Trophoblast cell (in vitro differentiated cells and primary cell): ENCODE results near the gene ANKRD53.
"Not testable (repeated sequence)": the region's sequence is repeated elsewhere in the genome, so short reads cannot be mapped to it uniquely, and the experiment has no call there.

Experiments
- DNase-seq, 2 donors: peaks; one replicate each; pipeline ENCODE4 v3.0.0-alpha.2; 2016
- H2AFZ ChIP-seq: 2 replicates; pipeline ENCODE4 v1.6.1; 2013; ENCODE audit warnings: low read length, moderate library complexity, mild to moderate bottlenecking; ENCODE audit not compliant: insufficient read depth, poor library complexity
- H2AK5ac ChIP-seq: 2 replicates; pipeline ENCODE4 v1.6.1; 2013; ENCODE audit warnings: mild to moderate bottlenecking, low read length
- H2BK120ac ChIP-seq: 2 replicates; pipeline ENCODE4 v1.6.1; 2013; ENCODE audit warnings: low read length, mild to moderate bottlenecking, moderate library complexity; ENCODE audit not compliant: insufficient read depth, poor library complexity
- H2BK12ac ChIP-seq: 2 replicates; pipeline ENCODE4 v1.6.1; 2013; ENCODE audit warnings: mild to moderate bottlenecking, low read length, moderate library complexity
- H2BK5ac ChIP-seq: 2 replicates; pipeline ENCODE4 v1.6.1; 2013; ENCODE audit warnings: low read length, low read depth, moderate library complexity, mild to moderate bottlenecking; ENCODE audit not compliant: poor library complexity
- H3K14ac ChIP-seq: 2 replicates; pipeline ENCODE4 v1.6.1; 2013; ENCODE audit warnings: mild to moderate bottlenecking, low read length
- H3K18ac ChIP-seq: 2 replicates; pipeline ENCODE4 v1.6.1; 2013; ENCODE audit warnings: mild to moderate bottlenecking, low read length
- H3K23ac ChIP-seq: 2 replicates; pipeline ENCODE4 v1.6.1; 2013; ENCODE audit warnings: low read length
- H3K27ac ChIP-seq: 2 replicates; pipeline ENCODE4 v1.5.1; 2013; ENCODE audit warnings: low read depth, mild to moderate bottlenecking, inconsistent platforms, low read length, moderate library complexity
- H3K27me3 ChIP-seq: 2 replicates; pipeline ENCODE4 v1.6.1; 2013; ENCODE audit warnings: inconsistent platforms, mild to moderate bottlenecking, low read length, moderate library complexity; ENCODE audit not compliant: insufficient read depth
- H3K36me3 ChIP-seq, 2 experiments: 1 replicate in 1 of 2; 2 replicates in 1 of 2; pipeline ENCODE4 v1.6.1; 2013; ENCODE audit warnings: low read length in 2 of 2, mild to moderate bottlenecking in 2 of 2, moderate library complexity in 1 of 2; ENCODE audit not compliant: insufficient read depth in 2 of 2, control insufficient read depth in 1 of 2
- H3K4ac ChIP-seq: 2 replicates; pipeline ENCODE4 v1.6.1; 2013; ENCODE audit warnings: low read depth, mild to moderate bottlenecking, low read length, moderate library complexity
- H3K4me1 ChIP-seq, 2 experiments: 1 replicate in 1 of 2; 2 replicates in 1 of 2; pipeline ENCODE4 v1.6.1; 2013; ENCODE audit warnings: low read length in 2 of 2, mild to moderate bottlenecking in 2 of 2, moderate library complexity in 1 of 2; ENCODE audit not compliant: insufficient read depth in 2 of 2, control insufficient read depth in 1 of 2
- H3K4me2 ChIP-seq: 2 replicates; pipeline ENCODE4 v1.6.1; 2013; ENCODE audit warnings: inconsistent platforms, mild to moderate bottlenecking, low read length, moderate library complexity
- H3K4me3 ChIP-seq: 2 replicates; pipeline ENCODE4 v1.5.1; 2013; ENCODE audit warnings: mild to moderate bottlenecking, low read depth, low read length, inconsistent platforms
- H3K79me1 ChIP-seq: one replicate; pipeline ENCODE4 v1.6.1; 2013; ENCODE audit warnings: low read length
- H3K79me2 ChIP-seq: 2 replicates; pipeline ENCODE4 v1.6.1; 2013; ENCODE audit warnings: low read length, mild to moderate bottlenecking; ENCODE audit not compliant: control insufficient read depth, insufficient read depth, poor library complexity
- H3K9ac ChIP-seq: 2 replicates; pipeline ENCODE4 v1.6.1; 2013; ENCODE audit warnings: mild to moderate bottlenecking, low read length
- H3K9me3 ChIP-seq: 2 replicates; pipeline ENCODE4 v1.6.1; 2013; ENCODE audit warnings: low read depth, mild to moderate bottlenecking, control low read depth, inconsistent platforms, low read length; ENCODE audit not compliant: insufficient read depth
- H4K12ac ChIP-seq: 2 replicates; pipeline ENCODE4 v1.6.1; 2013; ENCODE audit warnings: low read depth, mild to moderate bottlenecking, low read length, moderate library complexity
- H4K8ac ChIP-seq: 2 replicates; pipeline ENCODE4 v1.6.1; 2013; ENCODE audit warnings: low read depth, mild to moderate bottlenecking, low read length, moderate library complexity
- H4K91ac ChIP-seq: one replicate; pipeline ENCODE4 v1.6.1; 2013; ENCODE audit warnings: low read depth, mild to moderate bottlenecking, low read length, moderate library complexity
- WGBS: extraction: QIAGEN DNeasy Blood & Tissue Kit; methylation state at CpG from one replicate; pipeline ENCODE4 v1.1.7; 2013; ENCODE audit warnings: missing lambda C conversion rate; ENCODE audit not compliant: insufficient read length, insufficient coverage; ENCODE audit errors: extremely low coverage; 5-methylcytosine and 5-hydroxymethylcytosine counted together

Gene ANKRD53

GRCh38 chr2:71006955-71007799 is 28.7 kb downstream of the ANKRD53 start:
- Histone ChIP-seq H3K4ac (no peak overlapping the region), H4K12ac (no peak overlapping the region), H3K27ac (no peak overlapping the region), H3K14ac (no peak overlapping the region), H3K4me3 (no peak overlapping the region), H2BK5ac (no peak overlapping the region), H3K18ac (no peak overlapping the region), H4K91ac (no peak overlapping the region), H3K9ac (no peak overlapping the region), H2BK120ac (no peak overlapping the region), H2AK5ac (no peak overlapping the region), H3K4me2 (no peak overlapping the region), H3K27me3 (no peaks in the 10 kb centered on the region), H3K36me3 (no peaks in the 10 kb centered on the region), H2BK12ac (no peak overlapping the region), H3K9me3 (peaks cover 3% of the 10 kb centered on the region), H3K79me2 (no peaks in the 10 kb centered on the region), H3K23ac (no peak overlapping the region), H3K79me1 (no peaks in the 10 kb centered on the region), H4K8ac (no peak overlapping the region), H2AFZ (no peak overlapping the region), H3K4me1 (peaks cover 1 to 3% of the 10 kb centered on the region in 2 experiments)
- WGBS: no CpG with 5 or more reads among the region's 5 CpGs
- no peak for DNase-seq

GRCh38 chr2:71008342-71008741 is 29.9 kb downstream of the ANKRD53 start:
- H3K4me2 ChIP-seq: no peak overlapping the region
- H3K4me1 ChIP-seq: no peaks in the 10 kb centered on the region
- H3K4ac ChIP-seq: no peak overlapping the region
- no peak overlapping the region for H3K27ac ChIP-seq
- no peak overlapping the region for H3K9ac ChIP-seq
- H2BK120ac ChIP-seq: no peak overlapping the region
- peaks cover 3% of the 10 kb centered on the region for H3K9me3 ChIP-seq
- H3K23ac ChIP-seq: no peak overlapping the region
- H4K8ac ChIP-seq: no peak overlapping the region
- no peak overlapping the region for H3K18ac ChIP-seq
- H3K79me2 ChIP-seq: no peaks in the 10 kb centered on the region
- H4K91ac ChIP-seq: no peak overlapping the region
- H2AK5ac ChIP-seq: no peak overlapping the region
- H3K79me1 ChIP-seq: no peaks in the 10 kb centered on the region
- no peak overlapping the region for H2BK5ac ChIP-seq
- no peak for DNase-seq
- no peak overlapping the region for H3K14ac ChIP-seq
- no peaks in the 10 kb centered on the region for H3K36me3 ChIP-seq
- no peak overlapping the region for H2AFZ ChIP-seq
- no peak overlapping the region for H4K12ac ChIP-seq
- H3K4me3 ChIP-seq: no peak overlapping the region
- H3K27me3 ChIP-seq: no peaks in the 10 kb centered on the region
- WGBS: no CpG with 5 or more reads among the region's 13 CpGs
- H2BK12ac ChIP-seq: no peak overlapping the region

- H2BK120ac ChIP-seq, H3K18ac ChIP-seq, H3K27ac ChIP-seq, H3K23ac ChIP-seq, H4K12ac ChIP-seq, DNase-seq, H2BK12ac ChIP-seq, H3K9me3 ChIP-seq, H4K91ac ChIP-seq, H3K4me3 ChIP-seq, H3K79me2 ChIP-seq, H2AK5ac ChIP-seq, H3K4me2 ChIP-seq, H2BK5ac ChIP-seq, H3K79me1 ChIP-seq, H3K9ac ChIP-seq, H3K4ac ChIP-seq, H4K8ac ChIP-seq, H3K14ac ChIP-seq, H3K4me1 ChIP-seq, H2AFZ ChIP-seq, H3K27me3 ChIP-seq, H3K36me3 ChIP-seq: not testable (repeated sequence)
- WGBS: no CpG with 5 or more reads among the region's 6 CpGs
Observed at GRCh38 chr2:71011786-71012185, 33.4 kb downstream of the ANKRD53 start.

DNA sequence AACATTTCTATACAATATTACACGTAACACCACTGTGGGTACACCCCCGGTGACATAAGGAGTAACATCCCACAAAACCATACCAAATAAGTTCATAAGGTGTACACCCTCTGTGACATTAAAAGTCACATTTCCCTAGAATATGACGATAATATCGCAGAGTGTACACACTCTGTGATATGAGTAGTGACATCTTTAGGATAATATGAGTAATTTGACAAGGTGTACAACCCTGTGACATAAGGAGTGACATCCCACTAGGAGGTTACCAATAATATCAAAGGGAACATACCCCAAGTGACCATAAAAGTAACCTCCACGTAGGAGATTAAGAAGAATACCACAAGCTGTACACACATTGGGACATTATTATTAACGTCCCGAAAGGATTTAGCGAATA is 40.2 kb downstream of the ANKRD53 start:
- H2BK120ac ChIP-seq: no peak overlapping the region
- H2AK5ac ChIP-seq: no peak overlapping the region

More for the DNA sequence above, 40.2 kb downstream of the ANKRD53 start:
- H3K36me3 ChIP-seq: no peaks in the 10 kb centered on the region
- peaks cover 7% of the 10 kb centered on the region in 2 experiments for H3K4me1 ChIP-seq
- H2AFZ ChIP-seq: no peak overlapping the region
- DNase-seq: no peak
- no peak overlapping the region for H3K23ac ChIP-seq
- no peak overlapping the region for H4K12ac ChIP-seq
- no peak overlapping the region for H4K91ac ChIP-seq
- H2BK5ac ChIP-seq: no peak overlapping the region
- no peak overlapping the region for H3K14ac ChIP-seq
- H3K4ac ChIP-seq: no peak overlapping the region
- H3K9ac ChIP-seq: no peak overlapping the region
- H3K18ac ChIP-seq: no peak overlapping the region
- no peaks in the 10 kb centered on the region for H3K79me1 ChIP-seq
- no peak overlapping the region for H2BK12ac ChIP-seq
- no peak overlapping the region for H3K27ac ChIP-seq
- no peak overlapping the region for H4K8ac ChIP-seq
- no peaks in the 10 kb centered on the region for H3K27me3 ChIP-seq
- no CpG with 5 or more reads among the region's 8 CpGs for WGBS
- peaks cover 1% of the 10 kb centered on the region for H3K79me2 ChIP-seq
- no peak overlapping the region for H3K4me3 ChIP-seq
- no peaks in the 10 kb centered on the region for H3K9me3 ChIP-seq
- no peak overlapping the region for H3K4me2 ChIP-seq
